Measurements from ENCODE around the gene FBXL13. TPM values are rescaled to one million over a fixed set of nuclear protein-coding genes. Genes with fewer than 3 reads are reported as not detected.
"Not testable (repeated sequence)": the region's sequence is repeated elsewhere in the genome, so short reads cannot be mapped to it uniquely, and the experiment has no call there.

Gene FBXL13
- total RNA-seq, 2 donors from 2014 or later: 1.6 to 1.7 TPM

DNA sequence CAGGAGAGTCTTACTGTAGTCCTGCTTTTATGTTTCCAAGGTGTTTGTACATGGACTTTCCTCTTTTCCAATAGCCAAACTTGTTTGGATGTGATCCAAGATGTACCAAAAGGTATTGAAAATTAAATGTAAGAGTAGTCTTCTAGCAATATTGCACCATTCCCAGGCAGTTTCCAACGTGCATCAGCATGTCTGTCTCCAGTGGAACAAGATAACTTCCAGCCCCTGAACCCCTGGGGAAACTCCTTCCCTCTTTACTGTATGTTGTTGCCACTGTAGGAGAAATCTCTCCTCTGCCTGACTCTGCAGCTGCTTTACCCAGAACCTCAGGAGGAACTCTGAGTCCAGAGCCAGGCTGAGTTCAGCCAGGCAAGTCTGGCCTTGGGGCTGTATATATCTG, 18.8 kb upstream of the FBXL13 start:
- Histone ChIP-seq H3K27me3 (no peaks in the 10 kb centered on the region), H3K4me1 (no peaks in the 10 kb centered on the region), H3K27ac (no peak overlapping the region), H3K36me3 (peaks cover 10% of the 10 kb centered on the region), H3K4me3 (no peak overlapping the region), H3K9me3 (no peaks in the 10 kb centered on the region)
- TF ChIP-seq, protein P1, sequence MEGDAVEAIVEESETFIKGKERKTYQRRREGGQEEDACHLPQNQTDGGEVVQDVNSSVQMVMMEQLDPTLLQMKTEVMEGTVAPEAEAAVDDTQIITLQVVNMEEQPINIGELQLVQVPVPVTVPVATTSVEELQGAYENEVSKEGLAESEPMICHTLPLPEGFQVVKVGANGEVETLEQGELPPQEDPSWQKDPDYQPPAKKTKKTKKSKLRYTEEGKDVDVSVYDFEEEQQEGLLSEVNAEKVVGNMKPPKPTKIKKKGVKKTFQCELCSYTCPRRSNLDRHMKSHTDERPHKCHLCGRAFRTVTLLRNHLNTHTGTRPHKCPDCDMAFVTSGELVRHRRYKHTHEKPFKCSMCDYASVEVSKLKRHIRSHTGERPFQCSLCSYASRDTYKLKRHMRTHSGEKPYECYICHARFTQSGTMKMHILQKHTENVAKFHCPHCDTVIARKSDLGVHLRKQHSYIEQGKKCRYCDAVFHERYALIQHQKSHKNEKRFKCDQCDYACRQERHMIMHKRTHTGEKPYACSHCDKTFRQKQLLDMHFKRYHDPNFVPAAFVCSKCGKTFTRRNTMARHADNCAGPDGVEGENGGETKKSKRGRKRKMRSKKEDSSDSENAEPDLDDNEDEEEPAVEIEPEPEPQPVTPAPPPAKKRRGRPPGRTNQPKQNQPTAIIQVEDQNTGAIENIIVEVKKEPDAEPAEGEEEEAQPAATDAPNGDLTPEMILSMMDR (IDR thresholded peaks at IDR 0.05): no peak
- DNase-seq (ENCODE audit: low spot score): no peak

DNA sequence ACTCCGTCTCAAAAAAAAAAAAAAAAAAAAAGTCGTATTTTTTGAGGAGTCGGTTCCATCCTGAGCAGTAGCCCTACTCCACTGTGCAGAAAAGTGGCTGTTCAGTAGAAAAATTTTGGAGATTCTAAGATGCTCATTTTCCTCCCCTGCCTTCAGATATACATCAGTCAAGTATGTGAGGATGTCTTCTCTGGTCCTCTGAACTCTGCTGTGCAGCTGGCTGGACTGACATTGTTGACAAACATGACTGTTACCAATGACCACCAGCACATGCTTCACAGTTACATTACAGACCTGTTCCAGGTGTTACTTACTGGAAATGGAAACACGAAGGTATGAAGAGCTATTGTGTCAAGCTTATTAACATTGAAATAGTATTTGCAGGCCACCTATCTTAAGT, 17.7 kb upstream of the FBXL13 start:
- not testable (repeated sequence) for DNase-seq (ENCODE audit: low spot score); H3K27ac ChIP-seq; H3K9me3 ChIP-seq; H3K4me3 ChIP-seq; H3K4me1 ChIP-seq; H3K27me3 ChIP-seq
- H3K36me3 ChIP-seq: peaks cover 10% of the 10 kb centered on the region

DNA sequence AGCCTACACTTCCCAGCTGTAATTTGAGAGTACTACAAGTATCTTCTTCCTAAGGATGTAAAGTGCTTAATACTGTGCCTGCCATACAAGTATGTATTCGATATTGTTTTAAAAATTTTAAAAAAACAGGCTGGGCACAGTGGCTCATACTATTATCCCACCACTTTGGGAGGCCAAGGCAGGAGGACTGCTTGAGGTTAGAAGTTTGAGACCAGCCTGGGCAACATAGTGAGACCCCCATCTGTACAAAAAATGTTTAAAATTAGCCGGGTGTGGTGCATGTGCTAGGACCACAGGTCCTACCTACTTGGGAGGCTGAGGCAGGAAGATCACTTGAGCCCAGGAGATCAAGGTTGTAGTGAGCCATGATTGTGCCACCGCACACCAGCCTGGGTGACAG, 8.6 kb upstream of the FBXL13 start:
- Histone ChIP-seq H3K4me1 (no peaks in the 10 kb centered on the region), H3K4me3 (no peak overlapping the region), H3K27me3 (no peaks in the 10 kb centered on the region), H3K27ac (no peak overlapping the region), H3K36me3 (peaks cover 18% of the 10 kb centered on the region), H3K9me3 (no peaks in the 10 kb centered on the region)
- DNase-seq (ENCODE audit: low spot score): no peak
- TF ChIP-seq, protein P1 (IDR thresholded peaks at IDR 0.05): no peak

DNA sequence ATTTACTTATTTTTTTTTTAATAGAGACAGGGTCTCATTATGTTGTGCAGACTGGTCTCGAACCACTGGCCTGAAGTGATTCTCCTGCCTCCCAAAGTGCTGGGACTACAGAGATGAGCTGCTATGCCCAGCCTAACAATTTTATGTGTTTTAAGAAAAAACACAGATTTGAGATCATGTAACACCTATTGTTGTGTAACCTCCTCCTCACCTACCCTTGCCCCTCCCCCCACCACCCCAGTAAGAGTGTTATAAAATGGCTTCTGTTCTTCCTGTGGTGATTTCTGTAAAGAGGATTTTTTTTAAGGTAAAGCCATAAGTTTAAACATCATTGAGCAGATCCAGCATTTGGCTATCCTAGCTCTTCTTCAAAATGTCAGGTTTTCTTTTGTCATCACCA, 7.9 kb upstream of the FBXL13 start:
- H3K27me3 ChIP-seq: no peaks in the 10 kb centered on the region
- H3K27ac ChIP-seq: no peak overlapping the region
- H3K36me3 ChIP-seq: peaks cover 18% of the 10 kb centered on the region
- no peaks in the 10 kb centered on the region for H3K4me1 ChIP-seq
- DNase-seq (ENCODE audit: low spot score): no peak
- no peak overlapping the region for H3K4me3 ChIP-seq
- H3K9me3 ChIP-seq: no peaks in the 10 kb centered on the region
- TF ChIP-seq, protein P1 (IDR thresholded peaks at IDR 0.05): no peak

DNA sequence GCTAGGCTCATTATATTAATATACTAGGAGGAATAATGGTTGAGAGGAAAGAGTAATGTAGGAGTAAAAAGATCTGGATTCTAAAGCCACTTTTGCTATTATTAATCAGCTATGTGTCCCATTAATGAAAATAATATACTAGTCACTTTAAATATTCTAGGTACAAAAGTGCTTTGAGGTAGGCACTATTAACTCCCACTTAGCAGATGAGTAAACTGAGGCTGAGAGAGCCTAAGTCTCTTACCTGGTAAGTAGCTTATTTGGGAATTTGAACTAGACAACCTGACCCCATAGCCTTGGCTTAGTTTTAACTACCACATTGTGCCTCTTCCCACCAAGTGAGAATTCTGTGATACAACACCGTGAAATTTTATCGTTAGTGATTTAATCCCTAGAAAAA, 6.3 kb upstream of the FBXL13 start:
- H3K4me3 ChIP-seq: no peak overlapping the region
- peaks cover 0 to 6% of the 10 kb centered on the region in 2 donors for H3K4me1 ChIP-seq
- H3K36me3 ChIP-seq: peaks cover 16% of the 10 kb centered on the region
- H3K9me3 ChIP-seq: no peaks in the 10 kb centered on the region
- TF ChIP-seq, protein P1 (IDR thresholded peaks at IDR 0.05): no peak
- DNase-seq (ENCODE audit: low spot score): no peak
- no peak overlapping the region for H3K27ac ChIP-seq
- no peaks in the 10 kb centered on the region for H3K27me3 ChIP-seq

DNA sequence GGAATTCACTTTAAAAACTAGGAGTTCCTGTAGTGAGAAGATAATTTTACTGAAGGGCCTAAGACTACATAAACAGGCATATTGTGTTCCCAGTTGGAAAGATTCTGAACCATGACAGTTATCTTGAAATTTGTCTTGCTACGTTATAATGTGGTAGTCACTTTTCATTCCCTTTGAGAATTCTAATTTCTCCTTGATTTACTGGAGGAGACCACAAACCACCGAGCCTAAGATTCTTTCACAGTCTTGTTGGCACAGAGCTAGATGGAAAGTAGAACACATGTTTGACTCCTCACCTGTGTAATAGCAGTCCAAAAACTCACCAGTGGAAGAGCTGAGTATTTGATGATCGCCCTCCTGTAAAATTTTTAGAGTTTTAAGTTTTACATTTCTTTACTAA, 5.2 kb upstream of the FBXL13 start:
- H3K36me3 ChIP-seq: peaks cover 10% of the 10 kb centered on the region
- no peak overlapping the region for H3K4me3 ChIP-seq
- H3K9me3 ChIP-seq: no peaks in the 10 kb centered on the region
- H3K27ac ChIP-seq: no peak overlapping the region
- DNase-seq (ENCODE audit: low spot score): no peak
- peaks cover 0 to 10% of the 10 kb centered on the region in 2 donors for H3K4me1 ChIP-seq
- H3K27me3 ChIP-seq: no peaks in the 10 kb centered on the region
- TF ChIP-seq, protein P1 (IDR thresholded peaks at IDR 0.05): no peak

DNA sequence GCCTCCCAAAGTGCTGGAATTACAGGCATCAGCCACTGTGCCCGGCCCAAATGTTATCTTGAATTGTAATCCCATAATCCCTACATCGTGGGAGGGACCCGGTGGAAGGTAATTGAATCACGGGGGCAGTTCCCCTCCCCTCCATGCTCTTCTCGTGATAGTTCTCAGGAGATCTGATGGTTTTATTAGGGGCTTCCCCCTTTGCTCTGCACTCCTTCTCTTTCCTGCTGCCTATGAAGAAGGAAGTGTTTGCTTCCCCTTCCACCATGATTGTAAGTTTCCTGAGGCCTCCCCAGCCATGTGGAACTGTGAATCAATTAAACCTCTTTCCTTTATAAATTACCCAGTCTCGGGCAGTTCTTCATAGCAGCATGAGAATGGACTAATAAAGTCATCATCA, 3.6 kb upstream of the FBXL13 start:
- peaks cover 0 to 18% of the 10 kb centered on the region in 2 donors for H3K4me1 ChIP-seq
- H3K9me3 ChIP-seq; H3K4me3 ChIP-seq; DNase-seq (ENCODE audit: low spot score); H3K36me3 ChIP-seq; H3K27ac ChIP-seq; H3K27me3 ChIP-seq: not testable (repeated sequence)

Data from right atrium auricular region (tissue), 2 donors.